SK-N-SH treated with all-trans-retinoic acid at 6 μM for 48 hours (cell line): ENCODE results near the gene ADO.

Source experiments
- ESRRG ChIP-seq: fragments of 250-450 bp; sonication (Bioruptor Pico); IDR thresholded peaks from 2 replicates; pipeline ENCODE4 v1.6.1; 2021; ENCODE audit warnings: mild to moderate bottlenecking
- TF ChIP-seq, protein P1 (sequence below): fragments of 250-450 bp; sonication (Bioruptor Pico); IDR thresholded peaks from 2 replicates; pipeline ENCODE4 v1.8.0; 2020; ENCODE audit warnings: mild to moderate bottlenecking, moderate library complexity, borderline replicate concordance

DNA sequence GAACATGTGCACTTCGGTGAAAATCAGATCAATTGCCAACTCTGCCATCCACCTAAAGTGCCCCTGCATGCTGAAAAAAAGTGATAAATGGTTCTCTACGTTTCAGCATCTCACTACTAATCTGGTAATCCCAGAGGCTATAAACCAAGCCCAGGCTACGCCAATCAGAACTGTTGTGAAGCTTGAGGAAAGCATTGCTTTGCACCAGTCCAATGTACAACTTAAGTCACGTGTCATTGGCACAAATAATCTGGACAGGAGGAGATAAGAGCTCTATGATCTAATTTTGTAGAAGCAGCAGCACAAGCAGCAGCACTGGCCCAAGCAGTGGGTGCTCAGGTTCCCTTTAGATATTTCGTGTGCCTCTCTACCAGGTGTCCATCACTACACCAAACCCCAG lies 16.1 kb downstream of the ADO start:
- TF ChIP-seq ESRRG = no peak
- TF ChIP-seq, protein P1, sequence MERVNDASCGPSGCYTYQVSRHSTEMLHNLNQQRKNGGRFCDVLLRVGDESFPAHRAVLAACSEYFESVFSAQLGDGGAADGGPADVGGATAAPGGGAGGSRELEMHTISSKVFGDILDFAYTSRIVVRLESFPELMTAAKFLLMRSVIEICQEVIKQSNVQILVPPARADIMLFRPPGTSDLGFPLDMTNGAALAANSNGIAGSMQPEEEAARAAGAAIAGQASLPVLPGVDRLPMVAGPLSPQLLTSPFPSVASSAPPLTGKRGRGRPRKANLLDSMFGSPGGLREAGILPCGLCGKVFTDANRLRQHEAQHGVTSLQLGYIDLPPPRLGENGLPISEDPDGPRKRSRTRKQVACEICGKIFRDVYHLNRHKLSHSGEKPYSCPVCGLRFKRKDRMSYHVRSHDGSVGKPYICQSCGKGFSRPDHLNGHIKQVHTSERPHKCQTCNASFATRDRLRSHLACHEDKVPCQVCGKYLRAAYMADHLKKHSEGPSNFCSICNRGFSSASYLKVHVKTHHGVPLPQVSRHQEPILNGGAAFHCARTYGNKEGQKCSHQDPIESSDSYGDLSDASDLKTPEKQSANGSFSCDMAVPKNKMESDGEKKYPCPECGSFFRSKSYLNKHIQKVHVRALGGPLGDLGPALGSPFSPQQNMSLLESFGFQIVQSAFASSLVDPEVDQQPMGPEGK = no peak
